K562 (cell line): ENCODE results near the gene TSSK2. TPM values are rescaled to one million over a fixed set of nuclear protein-coding genes. Genes with fewer than 3 reads are reported as not detected.

Source experiments
- ARHGAP35 ChIP-seq: fragments of 450-650 bp; IDR thresholded peaks from 2 replicates; pipeline ENCODE4 v1.6.1; 2018; ENCODE audit not compliant: partially characterized antibody
- ARID2 ChIP-seq: fragments of 450-650 bp; IDR thresholded peaks from 2 replicates; pipeline ENCODE4 v1.6.1; 2017; ENCODE audit warnings: antibody characterized with exemption, mild to moderate bottlenecking
- FOXJ2 ChIP-seq: fragments of 200-800 bp; sonication (Bioruptor generic); IDR thresholded peaks from 2 replicates; pipeline ENCODE4 v1.6.1; 2016; ENCODE audit warnings: missing genetic modification characterization, missing compliant biosample characterization
- HNRNPK ChIP-seq: fragments of 200-400 bp; formaldehyde crosslinking; IDR thresholded peaks from one replicate; pipeline ENCODE4 v1.6.1; 2018; ENCODE audit warnings: mild to moderate bottlenecking, low read depth, low read length; ENCODE audit not compliant: poor library complexity, severe bottlenecking
- NCOA4 ChIP-seq: fragments of 450-650 bp; IDR thresholded peaks from 2 replicates; pipeline ENCODE4 v1.6.1; 2018; ENCODE audit warnings: mild to moderate bottlenecking; ENCODE audit not compliant: partially characterized antibody
- PRMT5 ChIP-seq: sonication (generic); formaldehyde crosslinking; IDR thresholded peaks from 2 replicates; pipeline ENCODE4 v1.5.0; 2020; ENCODE audit warnings: missing genetic modification reagents
- TEAD2 ChIP-seq: fragments of 450-650 bp; IDR thresholded peaks from 2 replicates; pipeline ENCODE4 v1.6.1; 2016; ENCODE audit warnings: missing genetic modification characterization, control low read depth, missing compliant biosample characterization
- ZNF217 ChIP-seq: sonication (generic); formaldehyde crosslinking; IDR thresholded peaks from 2 replicates; pipeline ENCODE4 v1.8.0; 2022; ENCODE audit warnings: mild to moderate bottlenecking, missing genetic modification reagents
- polyA plus RNA-seq, 8 experiments: library from polyadenylated mRNA; depleted of rRNA in 4 of 8; stranded (reverse) in 5 of 8; unstranded in 3 of 8; fragments of >200 nt; fragmentation: Nextera tagmentation in 2 of 8; fragmentation: Illumina TruSeq in 1 of 8; extraction: Ambion mirVana in 2 of 8; extraction: Trizol in 1 of 8; gene quantifications; 2 replicates each; pipeline versions ENCODE4 v1.2.1 to v1.2.3, GENCODE V29; 2011 to 2014; ENCODE audit warnings: inconsistent platforms in 1 of 8, missing spikeins in 1 of 8
- total RNA-seq, 7 experiments: library from RNA; depleted of rRNA in 6 of 7; stranded (reverse); fragments of >200 nt in 6 of 7; fragmentation: Illumina TruSeq in 2 of 7; extraction: Trizol in 2 of 7; gene quantifications; 2 replicates each; pipeline versions ENCODE4 v1.2.1 to v1.2.3, GENCODE V29; 2011 to 2021; ENCODE audit warnings: low replicate concordance in 1 of 7
- TF ChIP-seq, protein P1 (sequence below): fragments of 450-650 bp; IDR thresholded peaks from 2 replicates; pipeline ENCODE4 v1.6.1; 2017; ENCODE audit warnings: antibody characterized with exemption, mild to moderate bottlenecking
- TF ChIP-seq, protein P2 (sequence below): fragments of 250-450 bp; sonication (Bioruptor Pico); IDR thresholded peaks from 2 replicates; pipeline ENCODE4 v1.5.0; 2021
- TF ChIP-seq, protein P3 (sequence below): fragments of 450-650 bp; formaldehyde crosslinking; IDR thresholded peaks from 2 replicates; pipeline ENCODE4 v1.4.0; 2022; ENCODE audit warnings: missing genetic modification characterization
- TF ChIP-seq, protein P4 (sequence below): sonication (generic); formaldehyde crosslinking; IDR thresholded peaks from 2 replicates; pipeline ENCODE4 v1.8.1; 2022; ENCODE audit warnings: missing genetic modification reagents

Gene TSSK2
- total and polyA plus RNA-seq, 9 of the 15 experiments (the other 6 are each of a cell fraction or from before 2014, with no cell fraction given), result 0.04 TPM; not detected in 8

DNA sequence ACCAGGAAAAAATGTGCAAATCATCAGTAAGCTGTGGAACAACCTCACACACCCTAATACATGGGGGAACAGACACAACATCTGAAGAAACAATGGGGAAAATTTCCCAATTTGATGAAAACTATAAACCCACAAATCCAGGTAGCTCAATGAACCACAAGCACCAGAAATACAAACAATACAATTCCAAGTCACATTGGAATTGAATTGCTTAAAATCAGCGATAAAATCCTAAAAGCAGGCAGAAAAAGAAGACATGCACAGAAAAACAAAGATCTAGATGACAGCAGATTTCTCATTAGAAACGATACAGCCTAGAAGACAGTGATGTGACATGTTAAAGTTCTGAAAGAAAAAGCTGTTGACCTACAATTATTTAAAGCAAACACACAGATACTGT is 40.9 kb upstream of the TSSK2 start (continued):
- TF ChIP-seq, protein P1, sequence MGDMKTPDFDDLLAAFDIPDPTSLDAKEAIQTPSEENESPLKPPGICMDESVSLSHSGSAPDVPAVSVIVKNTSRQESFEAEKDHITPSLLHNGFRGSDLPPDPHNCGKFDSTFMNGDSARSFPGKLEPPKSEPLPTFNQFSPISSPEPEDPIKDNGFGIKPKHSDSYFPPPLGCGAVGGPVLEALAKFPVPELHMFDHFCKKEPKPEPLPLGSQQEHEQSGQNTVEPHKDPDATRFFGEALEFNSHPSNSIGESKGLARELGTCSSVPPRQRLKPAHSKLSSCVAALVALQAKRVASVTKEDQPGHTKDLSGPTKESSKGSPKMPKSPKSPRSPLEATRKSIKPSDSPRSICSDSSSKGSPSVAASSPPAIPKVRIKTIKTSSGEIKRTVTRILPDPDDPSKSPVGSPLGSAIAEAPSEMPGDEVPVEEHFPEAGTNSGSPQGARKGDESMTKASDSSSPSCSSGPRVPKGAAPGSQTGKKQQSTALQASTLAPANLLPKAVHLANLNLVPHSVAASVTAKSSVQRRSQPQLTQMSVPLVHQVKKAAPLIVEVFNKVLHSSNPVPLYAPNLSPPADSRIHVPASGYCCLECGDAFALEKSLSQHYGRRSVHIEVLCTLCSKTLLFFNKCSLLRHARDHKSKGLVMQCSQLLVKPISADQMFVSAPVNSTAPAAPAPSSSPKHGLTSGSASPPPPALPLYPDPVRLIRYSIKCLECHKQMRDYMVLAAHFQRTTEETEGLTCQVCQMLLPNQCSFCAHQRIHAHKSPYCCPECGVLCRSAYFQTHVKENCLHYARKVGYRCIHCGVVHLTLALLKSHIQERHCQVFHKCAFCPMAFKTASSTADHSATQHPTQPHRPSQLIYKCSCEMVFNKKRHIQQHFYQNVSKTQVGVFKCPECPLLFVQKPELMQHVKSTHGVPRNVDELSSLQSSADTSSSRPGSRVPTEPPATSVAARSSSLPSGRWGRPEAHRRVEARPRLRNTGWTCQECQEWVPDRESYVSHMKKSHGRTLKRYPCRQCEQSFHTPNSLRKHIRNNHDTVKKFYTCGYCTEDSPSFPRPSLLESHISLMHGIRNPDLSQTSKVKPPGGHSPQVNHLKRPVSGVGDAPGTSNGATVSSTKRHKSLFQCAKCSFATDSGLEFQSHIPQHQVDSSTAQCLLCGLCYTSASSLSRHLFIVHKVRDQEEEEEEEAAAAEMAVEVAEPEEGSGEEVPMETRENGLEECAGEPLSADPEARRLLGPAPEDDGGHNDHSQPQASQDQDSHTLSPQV, result no peak
- TF ChIP-seq HNRNPK (no peak), NCOA4 (peak; percentile 80), ARHGAP35 (peak; percentile 55), TEAD2 (tag) (0 out of 2 replicates have a peak, but pooled peaks have one; percentile 19), ZNF217 (CRISPR knock-in tag) (no peak), PRMT5 (CRISPR knock-in tag) (no peak), ARID2 (peak; percentile 39; the same call in 1 of the 2 replicates), FOXJ2 (no peak)
- TF ChIP-seq, protein P2, sequence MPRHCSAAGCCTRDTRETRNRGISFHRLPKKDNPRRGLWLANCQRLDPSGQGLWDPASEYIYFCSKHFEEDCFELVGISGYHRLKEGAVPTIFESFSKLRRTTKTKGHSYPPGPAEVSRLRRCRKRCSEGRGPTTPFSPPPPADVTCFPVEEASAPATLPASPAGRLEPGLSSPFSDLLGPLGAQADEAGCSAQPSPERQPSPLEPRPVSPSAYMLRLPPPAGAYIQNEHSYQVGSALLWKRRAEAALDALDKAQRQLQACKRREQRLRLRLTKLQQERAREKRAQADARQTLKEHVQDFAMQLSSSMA (CRISPR knock-in tag), result 0 out of 2 replicates have a peak, but pooled peaks have one; percentile 21
- TF ChIP-seq, protein P3, sequence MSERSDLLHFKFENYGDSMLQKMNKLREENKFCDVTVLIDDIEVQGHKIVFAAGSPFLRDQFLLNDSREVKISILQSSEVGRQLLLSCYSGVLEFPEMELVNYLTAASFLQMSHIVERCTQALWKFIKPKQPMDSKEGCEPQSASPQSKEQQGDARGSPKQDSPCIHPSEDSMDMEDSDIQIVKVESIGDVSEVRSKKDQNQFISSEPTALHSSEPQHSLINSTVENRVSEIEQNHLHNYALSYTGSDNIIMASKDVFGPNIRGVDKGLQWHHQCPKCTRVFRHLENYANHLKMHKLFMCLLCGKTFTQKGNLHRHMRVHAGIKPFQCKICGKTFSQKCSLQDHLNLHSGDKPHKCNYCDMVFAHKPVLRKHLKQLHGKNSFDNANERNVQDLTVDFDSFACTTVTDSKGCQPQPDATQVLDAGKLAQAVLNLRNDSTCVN (CRISPR knock-in tag), result no peak
- TF ChIP-seq, protein P4, sequence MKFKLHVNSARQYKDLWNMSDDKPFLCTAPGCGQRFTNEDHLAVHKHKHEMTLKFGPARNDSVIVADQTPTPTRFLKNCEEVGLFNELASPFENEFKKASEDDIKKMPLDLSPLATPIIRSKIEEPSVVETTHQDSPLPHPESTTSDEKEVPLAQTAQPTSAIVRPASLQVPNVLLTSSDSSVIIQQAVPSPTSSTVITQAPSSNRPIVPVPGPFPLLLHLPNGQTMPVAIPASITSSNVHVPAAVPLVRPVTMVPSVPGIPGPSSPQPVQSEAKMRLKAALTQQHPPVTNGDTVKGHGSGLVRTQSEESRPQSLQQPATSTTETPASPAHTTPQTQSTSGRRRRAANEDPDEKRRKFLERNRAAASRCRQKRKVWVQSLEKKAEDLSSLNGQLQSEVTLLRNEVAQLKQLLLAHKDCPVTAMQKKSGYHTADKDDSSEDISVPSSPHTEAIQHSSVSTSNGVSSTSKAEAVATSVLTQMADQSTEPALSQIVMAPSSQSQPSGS (CRISPR knock-in tag), result 0 out of 2 replicates have a peak, but pooled peaks have one; percentile 0
